Mesodermal cell (in vitro differentiated cells): Measurements from ENCODE around the gene ZDHHC11.
"Not testable (repeated sequence)": the region's sequence is repeated elsewhere in the genome, so short reads cannot be mapped to it uniquely, and the experiment has no call there.

Experiments
- H3K27ac ChIP-seq: 2 replicates; pipeline ENCODE4 v1.7.0; 2013; ENCODE audit warnings: mild to moderate bottlenecking, low read depth, low read length, moderate library complexity; ENCODE audit not compliant: severe bottlenecking
- H3K36me3 ChIP-seq: 2 replicates; pipeline ENCODE4 v1.7.1; 2013; ENCODE audit warnings: mild to moderate bottlenecking, low read length, moderate library complexity; ENCODE audit not compliant: control insufficient read depth, insufficient read depth
- H3K4me1 ChIP-seq: one replicate; pipeline ENCODE4 v1.7.1; 2013; ENCODE audit warnings: mild to moderate bottlenecking, low read length; ENCODE audit not compliant: insufficient read depth, control insufficient read depth, poor library complexity, severe bottlenecking
- H3K4me3 ChIP-seq: 2 replicates; pipeline ENCODE4 v1.7.0; 2013; ENCODE audit warnings: low read length, control low read depth, mild to moderate bottlenecking; ENCODE audit not compliant: insufficient read depth, poor library complexity, severe bottlenecking; ENCODE audit errors: extremely low read depth
- H3K9me3 ChIP-seq: 2 replicates; pipeline ENCODE4 v1.7.1; 2013; ENCODE audit warnings: mild to moderate bottlenecking, low read length, moderate library complexity; ENCODE audit not compliant: control insufficient read depth
- WGBS, 2 experiments: methylation state at CpG; one replicate each; pipeline ENCODE4 v1.1.5; 2013; ENCODE audit warnings: missing lambda C conversion rate in 2 of 2; ENCODE audit not compliant: insufficient coverage in 2 of 2; 5-methylcytosine and 5-hydroxymethylcytosine counted together

The ZDHHC11 gene

GRCh38 chr5:886716-887325 is 36.0 kb upstream of the ZDHHC11 start:
- Histone ChIP-seq H3K4me3 (no peak overlapping the region), H3K27ac (no peak overlapping the region), H3K4me1 (peaks cover 18% of the 10 kb centered on the region), H3K9me3 (no peaks in the 10 kb centered on the region), H3K36me3 (peaks cover 95% of the 10 kb centered on the region)
- WGBS, 2 experiments = 95% methylated on average over 17 to 26 of the region's 26 CpGs

- H3K4me1 ChIP-seq = peaks cover 11% of the 10 kb centered on the region
- WGBS, 2 experiments = 96 to 98% methylated on average over 11 of the region's 13 CpGs
- H3K9me3 ChIP-seq = no peaks in the 10 kb centered on the region
- H3K36me3 ChIP-seq = peaks cover 100% of the 10 kb centered on the region
- no peak overlapping the region for H3K4me3 ChIP-seq
- H3K27ac ChIP-seq = no peak overlapping the region
These were observed 35.2 kb upstream of the ZDHHC11 start for GRCh38 chr5:886036-886435.

DNA sequence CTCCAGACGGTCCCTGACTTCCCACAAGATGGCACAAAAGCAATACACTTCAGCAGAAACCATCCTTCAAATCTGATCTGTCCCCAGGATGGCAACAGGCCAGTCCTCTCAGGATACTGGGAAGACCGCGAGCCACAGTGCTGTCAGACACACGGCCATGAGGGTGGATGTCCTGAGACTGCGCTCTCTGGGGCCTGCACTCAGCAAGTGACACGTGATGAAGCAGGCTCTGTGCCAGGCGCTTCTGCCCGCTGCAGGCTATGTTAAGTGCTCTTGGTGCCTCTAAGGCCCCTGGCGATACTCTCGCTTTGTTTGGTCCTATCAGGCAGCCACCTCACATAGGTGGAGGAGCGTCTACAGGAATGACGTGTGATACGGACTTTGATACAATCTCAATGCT is 34.7 kb upstream of the ZDHHC11 start:
- H3K4me1 ChIP-seq = peaks cover 6% of the 10 kb centered on the region
- WGBS, 2 experiments = 97% methylated on average over 9 to 12 of the region's 13 CpGs
- H3K36me3 ChIP-seq = peaks cover 100% of the 10 kb centered on the region
- H3K4me3 ChIP-seq = no peak overlapping the region
- no peaks in the 10 kb centered on the region for H3K9me3 ChIP-seq
- H3K27ac ChIP-seq = no peak overlapping the region

DNA sequence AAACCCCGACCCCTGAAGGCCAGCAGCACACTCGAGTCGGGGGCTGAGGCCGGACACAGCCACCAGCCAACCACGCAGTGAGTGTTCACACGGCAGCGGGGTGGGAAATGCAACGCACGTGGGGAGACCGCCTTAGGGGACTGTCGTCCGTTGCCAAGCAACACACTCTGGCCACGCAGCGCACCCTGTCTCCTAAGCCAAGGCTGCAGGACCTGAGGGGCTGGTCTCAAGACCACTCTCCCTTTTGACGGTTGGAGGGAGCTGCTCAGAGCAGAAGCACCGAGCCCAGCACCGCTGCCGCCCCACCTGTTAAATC is 34.3 kb upstream of the ZDHHC11 start:
- Histone ChIP-seq H3K9me3 (no peaks in the 10 kb centered on the region), H3K4me3 (no peak overlapping the region), H3K27ac (no peak overlapping the region), H3K36me3 (peaks cover 95% of the 10 kb centered on the region), H3K4me1 (peaks cover 3% of the 10 kb centered on the region)
- 96 to 97% methylated on average over 16 to 18 of the region's 18 CpGs for WGBS, 2 experiments

- Histone ChIP-seq H3K27ac (no peak overlapping the region), H3K36me3 (peaks cover 90% of the 10 kb centered on the region), H3K9me3 (no peaks in the 10 kb centered on the region), H3K4me3 (no peak overlapping the region), H3K4me1 (peaks cover 3% of the 10 kb centered on the region)
- 97% methylated on average over 12 to 16 of the region's 16 CpGs for WGBS, 2 experiments
These were observed 33.8 kb upstream of the ZDHHC11 start for GRCh38 chr5:884345-885126.

GRCh38 chr5:883475-884181 is 32.8 kb upstream of the ZDHHC11 start:
- 97 to 99% methylated on average over 28 of the region's 29 CpGs for WGBS, 2 experiments
- Histone ChIP-seq H3K9me3 (no peaks in the 10 kb centered on the region), H3K27ac (no peak overlapping the region), H3K4me1 (peaks cover 3% of the 10 kb centered on the region), H3K36me3 (peaks cover 81% of the 10 kb centered on the region), H3K4me3 (no peak overlapping the region)

DNA sequence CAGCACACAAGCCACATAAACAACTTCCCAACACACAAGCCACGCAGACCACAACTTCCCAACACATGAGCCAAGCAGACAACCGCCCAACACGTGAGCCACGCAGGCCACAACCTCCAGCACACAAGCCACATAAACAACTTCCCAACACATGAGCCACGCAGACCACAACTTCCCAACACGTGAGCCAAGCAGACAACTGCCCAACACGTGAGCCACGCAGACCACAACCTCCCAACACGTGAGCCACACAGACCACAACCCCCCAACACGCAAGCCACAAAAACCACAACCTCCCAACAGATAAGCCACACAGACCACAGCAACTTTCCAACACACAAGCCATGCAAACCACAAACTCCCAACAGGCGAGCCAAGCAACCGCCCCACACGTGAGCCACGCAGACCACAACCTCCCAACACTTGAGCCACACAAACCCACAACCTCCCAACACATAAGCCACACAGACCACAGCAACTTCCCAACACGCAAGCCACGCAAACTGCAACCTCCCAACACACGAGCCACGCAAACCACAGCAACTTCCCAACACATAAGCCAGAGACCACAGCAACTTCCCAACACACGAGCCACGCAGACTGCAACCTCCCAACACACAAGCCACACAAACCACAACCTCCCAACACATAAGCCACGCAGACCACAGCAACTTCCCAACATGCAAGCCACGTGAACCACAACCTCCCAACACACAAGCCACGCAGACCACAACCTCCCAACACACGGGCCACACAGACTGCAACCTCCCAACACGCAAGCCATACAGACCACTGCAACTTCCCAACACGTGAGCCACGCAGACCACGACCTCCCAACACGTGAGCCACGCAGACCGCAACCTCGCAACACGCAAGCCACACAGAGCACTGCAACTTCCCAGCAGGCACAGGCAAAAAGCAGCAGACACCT is 31.7 kb upstream of the ZDHHC11 start:
- H3K4me1 ChIP-seq = no peaks in the 10 kb centered on the region
- WGBS, 2 experiments = 96 to 97% methylated on average over 19 to 33 of the region's 33 CpGs
- no peak overlapping the region for H3K4me3 ChIP-seq
- no peak overlapping the region for H3K27ac ChIP-seq
- H3K9me3 ChIP-seq = no peaks in the 10 kb centered on the region
- H3K36me3 ChIP-seq = peaks cover 78% of the 10 kb centered on the region

DNA sequence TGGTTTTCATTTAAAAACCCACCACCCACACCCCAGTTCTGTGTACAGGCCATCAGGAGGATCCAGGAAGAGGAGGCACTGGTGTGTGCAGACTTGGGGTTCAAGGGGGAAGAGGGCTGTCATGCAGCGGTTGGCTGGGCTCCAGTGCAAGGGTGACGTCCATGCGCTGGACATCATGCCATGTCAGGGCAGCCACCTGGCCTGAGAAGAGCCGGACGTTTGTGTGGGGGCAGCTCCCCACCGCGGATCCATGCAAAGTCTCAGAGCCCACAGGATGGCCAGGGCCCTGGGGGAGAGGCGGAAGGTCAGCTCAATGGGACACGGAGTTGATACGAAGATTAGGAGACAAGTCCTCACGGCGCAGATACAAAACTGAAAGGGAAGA is 30.8 kb upstream of the ZDHHC11 start:
- Histone ChIP-seq H3K4me1 (no peaks in the 10 kb centered on the region), H3K36me3 (peaks cover 78% of the 10 kb centered on the region), H3K9me3 (no peaks in the 10 kb centered on the region), H3K4me3 (no peak overlapping the region), H3K27ac (no peak overlapping the region)
- WGBS, 2 experiments = 98 to 99% methylated on average over 11 to 12 of the region's 12 CpGs

- no peak overlapping the region for H3K4me3 ChIP-seq
- H3K9me3 ChIP-seq = no peaks in the 10 kb centered on the region
- H3K4me1 ChIP-seq = no peaks in the 10 kb centered on the region
- no peak overlapping the region for H3K27ac ChIP-seq
- WGBS, 2 experiments = 96% methylated on average over 32 to 33 of the region's 35 CpGs
- H3K36me3 ChIP-seq = peaks cover 78% of the 10 kb centered on the region
These were observed 30.2 kb upstream of the ZDHHC11 start for GRCh38 chr5:880816-881550.

- not testable (repeated sequence) for H3K9me3 ChIP-seq, H3K4me3 ChIP-seq, H3K27ac ChIP-seq, H3K4me1 ChIP-seq
- WGBS, 2 experiments = no CpG with 5 or more reads among the region's 8 CpGs
- H3K36me3 ChIP-seq = peaks cover 74% of the 10 kb centered on the region
These were observed 27.9 kb upstream of the ZDHHC11 start for GRCh38 chr5:878677-879076.
